Astrocyte (in vitro differentiated cells and primary cell): ENCODE measurements around the gene THADA.

Experiments
- CTCF ChIP-seq: IDR thresholded peaks from 2 replicates; pipeline ENCODE4 v1.5.1; 2011; ENCODE audit warnings: low read depth, mild to moderate bottlenecking, inconsistent platforms, low read length, moderate library complexity; ENCODE audit not compliant: insufficient read depth
- EZH2 ChIP-seq: IDR thresholded peaks from 2 replicates; pipeline ENCODE4 v1.6.1; 2012; ENCODE audit warnings: mild to moderate bottlenecking, low read length, inconsistent platforms; ENCODE audit not compliant: insufficient read depth

DNA sequence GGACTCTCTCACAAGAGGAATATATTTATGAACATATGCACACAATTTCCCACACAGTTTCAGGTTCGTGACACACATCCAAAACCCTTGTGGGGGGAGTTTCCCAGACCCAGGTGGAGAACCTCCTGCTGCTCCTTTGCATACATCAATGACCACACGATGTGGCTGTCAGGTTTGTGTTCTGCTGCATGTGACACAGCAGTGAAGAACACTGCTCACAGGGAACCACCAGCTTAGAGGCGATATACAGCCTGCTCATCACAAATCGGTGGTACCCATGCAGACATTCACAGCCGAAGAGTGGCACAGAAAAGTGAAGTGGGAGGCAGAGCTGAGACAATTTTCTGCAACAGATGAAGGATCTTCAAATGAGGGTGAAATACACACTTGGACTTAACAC, 193.8 kb downstream of the THADA start:
- no peak for TF ChIP-seq CTCF
- no peak for TF ChIP-seq EZH2
